Measurements from ENCODE around the gene MZF1. TPM values are rescaled to one million over a fixed set of nuclear protein-coding genes. Genes with fewer than 3 reads are reported as not detected.
"Not testable (repeated sequence)": the region's sequence is repeated elsewhere in the genome, so short reads cannot be mapped to it uniquely, and the experiment has no call there.

Gene MZF1
- total RNA-seq, 2 donors from 2014 or later: 47.5 to 67.3 TPM

GRCh38 chr19:58546019-58546530 is 27.1 kb downstream of the MZF1 start:
- no peaks in the 10 kb centered on the region for H3K27me3 ChIP-seq (replicated peaks; ENCODE audit: insufficient read depth)
- H3K27ac ChIP-seq: peak overlapping the region; percentile 97
- WGBS: 17% methylated on average over 1 of the region's 1 CpG
- no peaks in the 10 kb centered on the region for H3K9me3 ChIP-seq
- DNase-seq (ENCODE audit: low spot score): no peak
- peaks cover 27 to 41% of the 10 kb centered on the region in 2 donors for H3K36me3 ChIP-seq
- peaks cover 17% of the 10 kb centered on the region for H3K4me1 ChIP-seq (replicated peaks)
- TF ChIP-seq POLR2AphosphoS5 (IDR thresholded peaks at IDR 0.05): no peak
- no peak for TF ChIP-seq POLR2A (IDR thresholded peaks at IDR 0.05)
- TF ChIP-seq CTCF (IDR thresholded peaks at IDR 0.05): no peak
- peak overlapping the region; percentile 74 to 91 for H3K4me3 ChIP-seq
- intact Hi-C loops (cut with DNase I): no loop called here

- intact Hi-C loops (cut with DNase I): no loop called here
- no peaks in the 10 kb centered on the region for H3K9me3 ChIP-seq
- peak overlapping the region; percentile 74 to 91 for H3K4me3 ChIP-seq
- no peak for TF ChIP-seq POLR2A (IDR thresholded peaks at IDR 0.05)
- TF ChIP-seq POLR2AphosphoS5 (IDR thresholded peaks at IDR 0.05): no peak
- no peak for TF ChIP-seq CTCF (IDR thresholded peaks at IDR 0.05)
- H3K36me3 ChIP-seq: peaks cover 25 to 35% of the 10 kb centered on the region in 2 donors
- no peaks in the 10 kb centered on the region for H3K27me3 ChIP-seq (replicated peaks; ENCODE audit: insufficient read depth)
- H3K4me1 ChIP-seq (replicated peaks): peaks cover 17% of the 10 kb centered on the region
- peak overlapping the region; percentile 97 for H3K27ac ChIP-seq
- WGBS: 5% methylated on average over 21 of the region's 21 CpGs
- no peak for DNase-seq (ENCODE audit: low spot score)
These were observed 27.7 kb downstream of the MZF1 start for GRCh38 chr19:58545286-58546018.

GRCh38 chr19:58544591-58545285 is 28.4 kb downstream of the MZF1 start:
- Histone ChIP-seq H3K9me3 (no peaks in the 10 kb centered on the region), H3K4me1 (replicated peaks) (peaks cover 17% of the 10 kb centered on the region), H3K27me3 (replicated peaks; ENCODE audit: insufficient read depth) (no peaks in the 10 kb centered on the region), H3K27ac (peak overlapping the region; percentile 97), H3K4me3 (peak overlapping the region; percentile 74 to 91), H3K36me3 (peaks cover 19 to 28% of the 10 kb centered on the region in 2 donors)
- under 1% methylated on average over 34 of the region's 92 CpGs for WGBS
- TF ChIP-seq POLR2A (IDR thresholded peaks at IDR 0.05) (no peak), POLR2AphosphoS5 (IDR thresholded peaks at IDR 0.05) (no peak), CTCF (IDR thresholded peaks at IDR 0.05) (no peak)
- DNase-seq (ENCODE audit: low spot score): no peak
- intact Hi-C loops (cut with DNase I): loop anchor here (1.0 kb wide), 1 partner anchor 25 kb away; the partner anchor contains the start of gene ZBTB45

- peak within 1 kb of the TSS; percentile 74 to 91 for H3K4me3 ChIP-seq
- no peaks in the 10 kb centered on the region for H3K27me3 ChIP-seq (replicated peaks; ENCODE audit: insufficient read depth)
- peaks cover 17% of the 10 kb centered on the region for H3K4me1 ChIP-seq (replicated peaks)
- H3K27ac ChIP-seq: peak within 1 kb of the TSS; percentile 97
- intact Hi-C loops (cut with DNase I): loop anchor here (1.0 kb wide), 1 partner anchor 25 kb away; the partner anchor contains the start of gene ZBTB45
- no peaks in the 10 kb centered on the region for H3K9me3 ChIP-seq
- DNase-seq (ENCODE audit: low spot score): peak; percentile 98
- peaks cover 12 to 21% of the 10 kb centered on the region in 2 donors for H3K36me3 ChIP-seq
- WGBS: 0% methylated on average over 55 of the region's 73 CpGs
- peak; percentile 97 for TF ChIP-seq POLR2A (IDR thresholded peaks at IDR 0.05)
- peak in 1 of 4 experiments; percentile 1 for TF ChIP-seq CTCF (IDR thresholded peaks at IDR 0.05)
- TF ChIP-seq POLR2AphosphoS5 (IDR thresholded peaks at IDR 0.05): peak; percentile 97
These were observed 29.1 kb downstream of the MZF1 start, which contains the start of gene TRIM28 for GRCh38 chr19:58543826-58544590. TSS of gene TRIM28 (plus strand) at chr19:58544064. CDS start at chr19:58544758, 694 bp downstream.

- intact Hi-C loops (cut with DNase I); H3K4me3 ChIP-seq: not testable (repeated sequence)
These were observed 30.3 kb downstream of the MZF1 start for GRCh38 chr19:58542641-58543372.

GRCh38 chr19:58539169-58539559 is 34.0 kb downstream of the MZF1 start:
- H3K4me3 ChIP-seq; H3K36me3 ChIP-seq; H3K27ac ChIP-seq; H3K9me3 ChIP-seq; H3K4me1 ChIP-seq (replicated peaks); DNase-seq (ENCODE audit: low spot score); intact Hi-C loops (cut with DNase I); H3K27me3 ChIP-seq (replicated peaks; ENCODE audit: insufficient read depth): not testable (repeated sequence)

More at GRCh38 chr19:58542641-58543372, 30.3 kb downstream of the MZF1 start:
- 77% methylated on average over 18 of the region's 18 CpGs for WGBS
- peaks cover 20% of the 10 kb centered on the region for H3K4me1 ChIP-seq (replicated peaks)
- peak overlapping the region; percentile 97 for H3K27ac ChIP-seq
- peaks cover under 1 to 10% of the 10 kb centered on the region in 2 donors for H3K36me3 ChIP-seq
- H3K9me3 ChIP-seq; DNase-seq (ENCODE audit: low spot score); H3K27me3 ChIP-seq (replicated peaks; ENCODE audit: insufficient read depth): not testable (repeated sequence)

All from prostate gland (tissue), 2 donors.